ENCODE results near the gene CENPK. TPM values are rescaled to one million over a fixed set of nuclear protein-coding genes. Genes with fewer than 3 reads are reported as not detected.

The CENPK gene
- total RNA-seq, 4 donors from 2014 or later, result 1.5 to 2.8 TPM; not detected in 2

DNA sequence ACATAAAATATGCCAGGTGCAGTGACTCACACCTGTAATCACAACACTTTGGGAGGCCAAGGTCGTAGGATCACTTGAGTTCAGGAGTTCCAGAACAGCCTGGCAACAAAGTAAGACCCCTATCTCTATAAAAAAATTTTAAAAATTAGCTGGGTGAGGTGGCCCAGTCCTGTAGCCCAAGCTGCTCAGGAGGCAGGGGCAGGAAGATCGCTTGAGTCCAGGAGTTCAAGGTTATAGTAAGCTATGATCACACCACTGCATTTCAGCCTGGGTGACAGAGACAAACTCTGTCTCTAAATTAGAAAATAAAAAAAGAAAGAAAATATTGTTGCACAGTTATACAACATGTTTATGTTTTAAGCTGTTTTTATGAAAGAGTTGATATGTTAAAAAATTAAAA lies 6.8 kb downstream of the CENPK start:
- Histone ChIP-seq H3K27me3 (no peaks in the 10 kb centered on the region), H3K9me3 (no peaks in the 10 kb centered on the region), H3K4me1 (no peaks in the 10 kb centered on the region), H3K27ac (no peak overlapping the region), H3K4me3 (no peak overlapping the region), H3K36me3 (no peaks in the 10 kb centered on the region)
- no peak for DNase-seq (ENCODE audit: low spot score in 2 of 2)
- TF ChIP-seq, protein P1, sequence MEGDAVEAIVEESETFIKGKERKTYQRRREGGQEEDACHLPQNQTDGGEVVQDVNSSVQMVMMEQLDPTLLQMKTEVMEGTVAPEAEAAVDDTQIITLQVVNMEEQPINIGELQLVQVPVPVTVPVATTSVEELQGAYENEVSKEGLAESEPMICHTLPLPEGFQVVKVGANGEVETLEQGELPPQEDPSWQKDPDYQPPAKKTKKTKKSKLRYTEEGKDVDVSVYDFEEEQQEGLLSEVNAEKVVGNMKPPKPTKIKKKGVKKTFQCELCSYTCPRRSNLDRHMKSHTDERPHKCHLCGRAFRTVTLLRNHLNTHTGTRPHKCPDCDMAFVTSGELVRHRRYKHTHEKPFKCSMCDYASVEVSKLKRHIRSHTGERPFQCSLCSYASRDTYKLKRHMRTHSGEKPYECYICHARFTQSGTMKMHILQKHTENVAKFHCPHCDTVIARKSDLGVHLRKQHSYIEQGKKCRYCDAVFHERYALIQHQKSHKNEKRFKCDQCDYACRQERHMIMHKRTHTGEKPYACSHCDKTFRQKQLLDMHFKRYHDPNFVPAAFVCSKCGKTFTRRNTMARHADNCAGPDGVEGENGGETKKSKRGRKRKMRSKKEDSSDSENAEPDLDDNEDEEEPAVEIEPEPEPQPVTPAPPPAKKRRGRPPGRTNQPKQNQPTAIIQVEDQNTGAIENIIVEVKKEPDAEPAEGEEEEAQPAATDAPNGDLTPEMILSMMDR (IDR thresholded peaks at IDR 0.05), result no peak
- TF ChIP-seq EP300 (IDR thresholded peaks at IDR 0.05) (no peak), POLR2A (IDR thresholded peaks at IDR 0.05) (no peak)
- WGBS, 2 donors, result 84 to 92% methylated on average over 2 of the region's 2 CpGs

GRCh38 chr5:65555287-65555686 lies 7.7 kb downstream of the CENPK start:
- Histone ChIP-seq H3K4me3 (no peak overlapping the region), H3K27ac (no peak overlapping the region), H3K4me1 (no peaks in the 10 kb centered on the region), H3K9me3 (no peaks in the 10 kb centered on the region), H3K27me3 (no peaks in the 10 kb centered on the region), H3K36me3 (no peaks in the 10 kb centered on the region)
- no peak for DNase-seq (ENCODE audit: low spot score in 2 of 2)
- TF ChIP-seq, protein P1 (IDR thresholded peaks at IDR 0.05), result no peak
- no peak for TF ChIP-seq POLR2A (IDR thresholded peaks at IDR 0.05)
- TF ChIP-seq EP300 (IDR thresholded peaks at IDR 0.05), result no peak

GRCh38 chr5:65553941-65554340 lies 9.0 kb downstream of the CENPK start:
- Histone ChIP-seq H3K36me3 (no peaks in the 10 kb centered on the region), H3K9me3 (no peaks in the 10 kb centered on the region), H3K4me3 (no peak overlapping the region), H3K4me1 (no peaks in the 10 kb centered on the region), H3K27me3 (no peaks in the 10 kb centered on the region), H3K27ac (no peak overlapping the region)
- no peak for DNase-seq (ENCODE audit: low spot score in 2 of 2)
- TF ChIP-seq EP300 (IDR thresholded peaks at IDR 0.05) (no peak), POLR2A (IDR thresholded peaks at IDR 0.05) (no peak)
- TF ChIP-seq, protein P1 (IDR thresholded peaks at IDR 0.05), result no peak
- WGBS, 2 donors, result 77 to 88% methylated on average over 5 of the region's 5 CpGs

DNA sequence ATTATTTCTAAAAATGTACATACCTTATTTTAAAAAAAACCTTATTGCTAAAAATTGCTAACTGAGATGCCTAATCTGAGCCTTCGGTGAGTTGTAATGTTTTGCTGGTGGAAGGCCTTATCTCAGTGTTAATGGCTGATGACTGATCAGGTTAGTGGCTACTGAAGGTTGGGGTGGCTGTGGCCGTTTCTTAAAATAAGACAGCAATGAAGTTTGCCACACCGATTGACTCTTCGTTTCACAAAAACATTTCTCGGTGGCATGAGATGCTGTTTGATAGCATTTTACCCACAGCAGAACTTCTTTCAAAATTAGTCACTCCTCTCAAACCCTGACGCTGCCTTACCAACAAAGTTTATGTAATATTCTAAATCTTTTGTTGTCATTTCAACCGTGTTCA lies 14.7 kb downstream of the CENPK start:
- WGBS, 2 donors, result 91 to 98% methylated on average over 7 of the region's 7 CpGs
- Histone ChIP-seq H3K36me3 (no peaks in the 10 kb centered on the region), H3K4me1 (no peaks in the 10 kb centered on the region), H3K27me3 (no peaks in the 10 kb centered on the region), H3K9me3 (no peaks in the 10 kb centered on the region), H3K4me3 (no peak overlapping the region), H3K27ac (no peak overlapping the region)
- TF ChIP-seq, protein P1 (IDR thresholded peaks at IDR 0.05), result no peak
- TF ChIP-seq POLR2A (IDR thresholded peaks at IDR 0.05), result no peak
- TF ChIP-seq EP300 (IDR thresholded peaks at IDR 0.05), result no peak
- DNase-seq (ENCODE audit: low spot score in 2 of 2), result no peak

DNA sequence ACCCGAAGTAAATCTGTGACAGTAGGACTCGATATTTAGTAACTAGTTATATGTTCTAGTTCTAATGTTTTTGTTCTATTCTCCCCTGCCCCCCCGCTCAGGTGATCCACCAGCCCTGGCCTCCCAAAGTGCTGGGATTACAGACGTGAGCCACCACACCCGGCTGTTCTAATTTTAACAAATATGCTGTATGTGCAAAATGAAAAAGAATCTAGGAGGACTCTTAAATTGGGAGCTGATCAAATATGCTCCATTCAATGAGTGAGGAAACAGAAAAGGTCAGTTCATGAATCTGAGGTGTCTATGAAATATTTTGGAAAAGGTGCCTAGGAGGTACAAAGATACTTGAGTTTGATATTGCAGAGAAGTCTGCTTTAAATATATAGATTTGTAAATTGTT lies 16.8 kb downstream of the CENPK start:
- H3K4me3 ChIP-seq, result no peak overlapping the region
- H3K27me3 ChIP-seq, result no peaks in the 10 kb centered on the region
- H3K27ac ChIP-seq, result no peak overlapping the region
- no peaks in the 10 kb centered on the region for H3K4me1 ChIP-seq
- H3K36me3 ChIP-seq, result no peaks in the 10 kb centered on the region
- H3K9me3 ChIP-seq, result no peaks in the 10 kb centered on the region
- TF ChIP-seq EP300 (IDR thresholded peaks at IDR 0.05), result no peak
- TF ChIP-seq POLR2A (IDR thresholded peaks at IDR 0.05), result no peak
- TF ChIP-seq, protein P1 (IDR thresholded peaks at IDR 0.05), result no peak
- 89 to 94% methylated on average over 5 of the region's 5 CpGs for WGBS, 2 donors
- DNase-seq (ENCODE audit: low spot score in 2 of 2), result no peak

All from tibial nerve (tissue), 4 donors.